Measurements from ENCODE around the gene SEC61G. TPM values are rescaled to one million over a fixed set of nuclear protein-coding genes. Genes with fewer than 3 reads are reported as not detected.

The SEC61G gene
- total and polyA plus RNA-seq, 9 donors: 66.7 to 187 (median 110) TPM

DNA sequence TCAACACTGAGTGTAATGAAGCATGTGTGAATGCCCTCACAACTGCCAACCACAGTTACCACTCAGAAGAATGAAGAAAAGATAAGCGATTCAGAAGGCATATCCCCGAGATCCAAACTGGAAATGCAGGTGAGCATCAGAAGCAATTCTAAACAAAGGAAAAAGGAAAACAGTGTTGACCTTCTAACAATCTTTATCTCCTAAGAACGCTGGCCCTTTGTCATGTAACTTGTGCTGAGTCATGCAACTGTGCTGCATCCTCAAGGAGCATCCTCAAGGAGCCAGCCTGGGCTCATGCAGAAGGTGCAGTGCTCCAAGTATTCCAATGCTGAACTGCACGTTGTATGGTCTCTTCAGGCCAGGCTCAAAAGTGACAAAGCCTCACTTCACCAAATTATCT is 30.6 kb downstream of the SEC61G start:
- no peaks in the 10 kb centered on the region for H3K4me1 ChIP-seq (ENCODE audit: insufficient read depth)
- DNase-seq: no peak
- WGBS, 3 donors: 47 to 70% (median 57%) methylated on average over 4 of the region's 4 CpGs
- intact Hi-C loops (cut with DNase I): no loop called here
- H3K27me3 ChIP-seq: no peaks in the 10 kb centered on the region
- no peak overlapping the region for H3K27ac ChIP-seq
- no peaks in the 10 kb centered on the region for H3K9me3 ChIP-seq
- no peak overlapping the region for H3K4me3 ChIP-seq
- H3K36me3 ChIP-seq: no peaks in the 10 kb centered on the region
- TF ChIP-seq CTCF (IDR thresholded peaks at IDR 0.05): no peak

DNA sequence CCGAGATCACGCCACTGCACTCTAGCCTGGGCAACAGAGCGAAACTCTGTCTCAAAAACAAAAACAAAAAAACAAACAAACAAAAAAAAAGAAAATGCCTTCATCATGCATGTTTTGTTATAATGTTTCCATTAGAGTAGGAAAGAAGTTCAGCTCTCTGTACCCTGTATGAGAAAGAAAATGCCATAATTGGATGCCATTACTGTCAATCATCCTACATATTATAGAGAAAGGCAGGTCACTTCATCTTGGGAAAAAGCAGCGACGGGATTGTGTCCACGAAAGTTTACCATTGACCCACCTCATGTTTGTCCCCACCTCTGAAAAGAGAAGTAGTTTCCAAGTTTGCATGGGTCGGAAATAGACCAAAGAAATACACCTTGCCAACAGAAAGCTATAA is 33.8 kb downstream of the SEC61G start:
- Histone ChIP-seq H3K4me1 (ENCODE audit: insufficient read depth) (no peaks in the 10 kb centered on the region), H3K27ac (no peak overlapping the region), H3K9me3 (no peaks in the 10 kb centered on the region), H3K4me3 (no peak overlapping the region), H3K36me3 (no peaks in the 10 kb centered on the region), H3K27me3 (no peaks in the 10 kb centered on the region)
- DNase-seq: no peak
- TF ChIP-seq CTCF (IDR thresholded peaks at IDR 0.05) (no peak), EP300 (IDR thresholded peaks at IDR 0.05) (no peak), POLR2A (IDR thresholded peaks at IDR 0.05) (no peak)
- WGBS, 3 donors: 91 to 94% (median 91%) methylated on average over 7 of the region's 7 CpGs
- intact Hi-C loops (cut with DNase I): no loop called here

DNA sequence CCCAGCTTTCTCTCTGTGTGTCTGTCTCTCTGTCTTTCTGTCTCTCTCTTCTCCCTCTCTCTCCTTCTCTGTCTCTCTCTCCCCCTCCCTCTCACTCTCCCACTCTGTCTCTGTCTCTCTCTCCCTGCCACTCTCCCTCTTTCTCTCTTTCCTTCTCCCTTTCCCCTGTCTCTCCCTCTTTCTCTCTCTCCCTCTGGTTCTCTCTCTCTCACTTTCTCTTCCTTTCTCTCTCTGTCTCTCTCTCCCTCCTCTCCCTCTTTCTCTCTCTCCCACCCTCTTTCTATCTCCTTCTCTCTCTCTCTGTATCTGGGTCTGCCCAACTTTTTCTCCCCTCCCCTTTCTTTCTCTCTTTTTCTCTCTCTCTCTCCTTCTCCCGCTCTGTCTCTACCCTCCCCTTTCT is 36.5 kb downstream of the SEC61G start:
- Histone ChIP-seq H3K4me1 (ENCODE audit: insufficient read depth) (no peaks in the 10 kb centered on the region), H3K9me3 (no peaks in the 10 kb centered on the region), H3K27ac (no peak overlapping the region), H3K4me3 (no peak overlapping the region), H3K36me3 (no peaks in the 10 kb centered on the region), H3K27me3 (no peaks in the 10 kb centered on the region)
- no peak for DNase-seq
- 68 to 82% (median 69%) methylated on average over 1 of the region's 1 CpG for WGBS, 3 donors
- intact Hi-C loops (cut with DNase I): no loop called here
- TF ChIP-seq CTCF (IDR thresholded peaks at IDR 0.05) (no peak), EP300 (IDR thresholded peaks at IDR 0.05) (no peak)

GRCh38 chr7:54722026-54722425 is 37.0 kb downstream of the SEC61G start:
- intact Hi-C loops (cut with DNase I): no loop called here
- no peaks in the 10 kb centered on the region for H3K27me3 ChIP-seq
- WGBS, 3 donors: 50 to 67% (median 58%) methylated on average over 9 of the region's 9 CpGs

More at GRCh38 chr7:54722026-54722425, 37.0 kb downstream of the SEC61G start:
- Histone ChIP-seq H3K36me3 (no peaks in the 10 kb centered on the region), H3K9me3 (no peaks in the 10 kb centered on the region), H3K4me1 (ENCODE audit: insufficient read depth) (no peaks in the 10 kb centered on the region), H3K4me3 (no peak overlapping the region), H3K27ac (no peak overlapping the region)
- no peak for DNase-seq
- TF ChIP-seq EP300 (IDR thresholded peaks at IDR 0.05) (no peak), CTCF (IDR thresholded peaks at IDR 0.05) (no peak), POLR2A (IDR thresholded peaks at IDR 0.05) (no peak)
